ENCODE data around the gene TFF3.

The TFF3 gene

DNA sequence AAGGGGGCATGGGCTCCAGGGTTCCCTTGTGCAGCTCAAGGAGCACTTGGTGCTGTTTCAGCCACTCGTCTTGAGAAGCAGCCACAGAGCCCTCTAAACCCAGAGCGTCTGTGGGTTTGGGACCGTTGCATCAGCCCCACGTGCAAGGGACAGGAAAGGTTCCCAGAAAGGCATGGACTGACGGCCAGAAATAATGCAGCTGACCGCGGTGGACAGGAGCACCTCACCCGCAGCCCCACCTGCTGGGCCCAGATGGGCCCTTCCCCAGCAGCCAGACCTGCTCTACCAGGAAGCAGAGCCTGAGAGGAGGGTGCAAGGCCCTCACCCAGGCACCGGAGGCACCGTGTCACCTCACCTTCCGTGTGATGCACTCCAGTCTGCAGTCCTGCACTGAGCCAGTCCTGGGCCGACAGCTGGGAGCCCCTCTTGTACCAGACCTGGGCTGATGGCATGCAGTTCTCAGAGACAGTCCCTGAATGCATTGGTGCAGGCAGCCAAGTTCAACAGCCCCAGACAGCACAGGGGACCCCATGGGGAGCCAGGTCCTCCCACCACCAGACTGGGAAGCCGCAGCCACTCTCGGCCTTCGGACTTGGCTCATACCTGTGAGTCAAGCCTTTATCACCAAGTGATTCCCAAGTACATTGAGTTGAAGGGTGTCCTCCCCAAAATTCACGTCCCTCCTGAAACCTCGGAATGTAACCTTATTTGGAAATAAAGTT, 4.8 kb upstream of the TFF3 start:
- no peak for DNase-seq

DNA sequence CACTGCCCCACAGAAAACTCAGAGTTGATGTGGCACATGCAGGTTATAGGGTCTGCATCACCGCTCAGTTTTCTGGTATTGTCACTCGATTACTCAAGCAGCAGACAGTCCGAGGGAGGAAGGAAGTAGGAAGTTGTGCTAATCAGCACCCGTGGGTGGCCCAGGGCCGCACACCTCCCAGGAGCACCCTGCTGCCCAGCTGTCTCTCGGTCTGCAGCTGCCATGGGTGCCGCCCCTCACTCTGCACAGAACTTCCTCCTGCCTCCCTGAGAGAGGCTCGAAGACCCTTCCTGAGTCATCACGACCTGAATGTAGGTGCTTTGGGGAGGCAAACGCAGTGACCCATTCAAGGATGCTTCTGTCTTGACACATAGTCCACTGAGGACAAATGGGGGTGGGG, 4.2 kb upstream of the TFF3 start:
- no peak for DNase-seq

DNA sequence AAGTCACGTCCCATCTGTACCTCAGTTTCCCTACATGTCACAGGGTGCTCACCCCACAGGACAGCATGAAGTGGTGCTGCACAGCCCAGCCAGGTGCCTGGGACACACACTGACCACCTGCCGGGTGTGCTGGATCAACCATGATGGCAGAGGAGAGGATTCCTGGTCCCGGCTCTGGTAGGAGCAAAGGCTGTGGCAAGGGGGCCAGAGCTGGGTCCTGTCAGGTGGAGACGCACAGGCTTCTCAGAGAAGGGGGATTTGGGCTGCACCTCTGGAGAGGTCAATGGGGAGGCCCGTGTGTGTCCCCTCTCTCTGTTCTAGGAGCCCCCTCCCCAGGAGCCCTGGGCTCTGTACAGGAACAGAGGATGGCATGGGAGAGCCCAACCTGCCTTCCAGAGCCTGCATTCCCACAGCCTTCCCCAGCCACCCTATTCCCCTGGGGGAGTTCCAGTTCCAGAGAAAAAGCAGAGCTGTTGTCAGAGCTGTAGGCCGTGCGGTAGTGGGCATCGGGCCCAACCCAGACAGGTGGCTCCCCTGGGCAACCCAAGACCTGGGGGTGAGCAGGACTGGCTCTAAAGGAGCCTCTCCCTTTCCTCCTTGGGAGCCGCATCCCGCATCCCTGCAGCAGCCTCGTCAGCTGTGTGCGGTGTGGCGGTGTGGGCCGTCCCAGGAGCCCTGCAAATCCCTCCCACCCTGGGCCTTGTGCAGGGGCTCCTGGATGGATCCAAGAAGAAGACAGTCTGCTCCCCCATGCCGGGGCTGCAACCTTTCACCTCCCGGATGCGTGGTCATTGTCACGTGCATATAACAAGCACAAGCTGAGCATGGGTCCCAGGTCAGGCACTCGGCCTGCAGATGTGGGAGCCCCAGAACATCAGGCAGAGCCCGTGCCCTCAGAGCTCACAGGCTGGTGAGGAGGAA, 2.9 kb upstream of the TFF3 start:
- DNase-seq, result no peak

DNA sequence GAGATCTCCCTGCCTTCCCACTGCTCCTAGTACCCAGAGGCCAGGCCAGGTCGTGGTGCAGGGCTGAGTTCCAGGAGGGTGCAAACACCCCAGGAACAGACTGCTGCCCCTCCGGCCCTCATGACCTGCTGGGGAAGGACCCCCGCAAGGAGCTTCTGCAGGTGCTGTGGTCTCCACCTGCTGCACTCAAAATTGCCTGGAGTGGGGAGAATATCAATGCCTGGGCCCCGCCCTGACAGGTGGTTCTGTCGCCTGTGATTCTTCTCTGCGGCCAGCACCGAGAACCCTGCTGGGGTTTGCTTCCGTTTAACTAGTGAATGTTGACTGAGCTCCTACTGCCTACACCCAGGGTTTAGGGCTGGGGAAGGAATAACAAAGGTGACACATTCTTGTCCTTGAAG, 2.1 kb upstream of the TFF3 start:
- no peak for DNase-seq

GRCh38 chr21:42316891-42317290, 1.7 kb upstream of the TFF3 start:
- DNase-seq, result no peak

DNA sequence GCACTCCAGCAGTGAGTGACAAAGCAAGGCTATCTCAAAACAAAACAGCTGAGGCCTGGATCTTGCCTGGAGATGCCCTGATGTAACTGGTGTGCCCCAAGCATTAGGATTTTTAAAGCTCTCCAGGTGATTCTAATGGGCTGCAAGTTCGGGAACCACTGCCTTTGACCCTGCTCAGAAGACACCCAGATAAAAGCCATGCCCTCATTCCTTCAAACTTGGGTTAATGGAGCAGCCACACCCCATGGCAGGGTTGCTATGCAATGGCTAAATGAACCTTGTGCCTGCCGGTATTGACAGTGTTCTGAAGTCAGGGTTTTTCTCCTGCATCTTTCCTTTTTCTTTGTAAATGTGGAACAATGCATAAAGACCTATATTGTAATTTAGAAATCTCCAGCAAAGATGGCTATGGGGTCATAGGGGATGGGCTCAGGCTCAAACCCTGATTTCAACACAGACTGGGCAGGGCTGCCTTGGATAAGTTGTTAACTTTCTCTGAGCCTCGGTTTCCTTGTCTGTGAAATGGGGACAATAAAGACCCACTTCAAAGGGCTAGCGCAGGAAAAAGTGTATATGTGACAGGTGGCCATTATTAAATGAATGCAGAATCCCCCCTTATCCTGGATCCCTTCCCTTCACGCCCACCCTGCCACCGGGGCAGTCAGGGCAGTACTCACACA, 453 bp downstream of the TFF3 start:
- no peak for DNase-seq

GRCh38 chr21:42313501-42313969, 1.7 kb downstream of the TFF3 start:
- no peak for DNase-seq

- no peak for DNase-seq
Observed at GRCh38 chr21:42312626-42313104, 2.5 kb downstream of the TFF3 start.

GRCh38 chr21:42311816-42312625, 3.2 kb downstream of the TFF3 start:
- no peak for DNase-seq

- no peak for DNase-seq
Observed at GRCh38 chr21:42311160-42311559, 4.0 kb downstream of the TFF3 start.

- DNase-seq, result no peak
Observed at GRCh38 chr21:42310411-42311001, 4.7 kb downstream of the TFF3 start.

GRCh38 chr21:42309753-42310213, 5.4 kb downstream of the TFF3 start:
- DNase-seq, result peak; percentile 79

GRCh38 chr21:42308914-42309752, 6.1 kb downstream of the TFF3 start:
- DNase-seq, result no peak

- DNase-seq, result no peak
Observed at GRCh38 chr21:42308161-42308913, 6.9 kb downstream of the TFF3 start.

DNA sequence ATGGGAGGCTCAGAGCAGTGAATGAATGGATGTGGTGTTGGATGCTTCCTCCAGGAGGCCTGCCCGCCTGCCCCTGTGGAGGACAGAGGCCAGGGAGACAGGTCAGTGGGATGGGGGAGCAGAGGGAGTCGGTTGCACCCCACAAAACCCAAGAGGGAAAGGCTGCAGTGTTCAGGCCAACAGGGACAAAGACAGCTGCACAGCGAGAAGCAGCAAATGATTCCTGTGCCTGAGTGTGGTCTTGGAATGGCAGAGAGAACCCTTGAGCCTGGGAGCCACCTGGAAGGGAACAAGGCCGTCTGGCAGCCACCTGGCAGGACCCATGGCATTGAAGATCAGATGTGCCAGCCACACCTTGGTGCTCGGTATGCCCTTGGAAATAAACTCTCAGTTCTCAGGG, 8.1 kb downstream of the TFF3 start:
- DNase-seq, result no peak

GRCh38 chr21:42306366-42307035, 8.7 kb downstream of the TFF3 start:
- DNase-seq, result no peak

DNA sequence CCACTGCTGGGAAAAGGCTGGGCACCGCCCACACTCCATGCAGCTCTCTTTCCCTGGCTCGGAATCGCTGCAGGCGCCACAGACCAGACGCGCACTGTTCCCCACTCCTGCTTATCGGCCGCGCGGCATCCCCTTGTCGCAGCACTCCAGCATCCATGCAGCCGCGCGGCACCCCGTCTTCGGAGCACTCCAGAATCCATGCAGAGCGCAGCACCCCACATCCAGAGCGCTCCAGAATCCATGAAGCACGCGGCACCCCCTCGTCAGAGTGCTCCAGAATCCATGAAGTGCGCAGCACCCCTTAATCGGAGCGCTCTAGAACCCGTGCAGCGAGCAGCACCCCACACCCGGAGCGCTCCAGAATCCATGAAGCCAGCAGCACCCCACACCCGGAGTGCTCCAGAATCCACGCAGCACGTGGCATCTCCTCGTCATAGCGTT, 9.5 kb downstream of the TFF3 start:
- DNase-seq, result no peak

DNA sequence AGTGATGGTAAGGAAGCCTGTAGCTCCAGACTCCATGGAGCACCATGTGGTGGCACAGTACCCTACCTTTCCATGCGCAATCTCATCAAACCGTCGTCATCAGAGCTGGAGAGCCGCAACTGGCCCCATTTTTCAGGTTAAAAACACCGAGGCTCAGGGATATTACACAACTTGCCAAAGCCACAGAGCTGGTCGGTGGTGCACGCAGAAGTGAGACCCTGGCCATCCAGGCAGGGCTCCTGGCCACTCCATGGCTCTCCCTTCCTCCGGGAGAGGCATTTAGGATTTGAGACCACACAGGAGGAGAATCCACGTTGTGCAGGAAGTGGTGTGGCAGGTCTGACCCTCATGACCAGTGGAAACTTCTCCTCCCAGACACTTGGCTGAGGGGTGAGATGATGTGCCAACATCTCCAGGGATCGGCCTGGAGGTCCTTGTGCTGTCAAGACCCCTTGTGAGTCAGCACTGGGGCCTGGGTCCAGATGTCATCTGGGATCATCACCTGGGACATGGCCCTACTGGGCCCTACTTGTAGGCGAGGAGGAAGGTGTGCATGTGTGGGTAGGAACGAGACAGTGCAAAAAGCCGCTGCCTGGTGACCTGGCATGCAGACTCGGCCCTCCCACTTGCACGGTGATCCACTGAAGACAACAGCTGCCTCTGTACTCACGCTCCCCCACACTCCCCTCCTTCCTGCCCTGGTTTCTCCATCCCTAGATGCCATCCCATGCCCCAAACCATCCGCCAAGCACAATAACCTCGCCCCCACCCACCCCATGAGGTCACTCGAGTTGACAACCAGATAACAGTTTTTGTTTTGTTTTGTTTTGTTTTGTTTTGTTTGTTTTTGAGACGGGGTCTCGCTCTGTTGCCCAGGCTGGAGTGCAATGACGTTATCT, 10.4 kb downstream of the TFF3 start:
- DNase-seq, result no peak

All from stimulated activated CD4-positive, alpha-beta T cell treated with anti-CD3 and anti-CD28 coated beads, Interleukin-15, amount 100 ng/mL, for 24 hours (primary cell).